Measurements from ENCODE around the gene GLIS2.
A peak's percentile ranks its signal among the peaks of the same experiment; 100 is the strongest.

GLIS2 gene

GRCh38 chr16:4376893-4377572 lies 61.2 kb downstream of the GLIS2 start (continued):
- TF ChIP-seq ZNF426 (tag by site-specific recombination; IDR thresholded peaks at IDR 0.05) (no peak), ZNF843 (tag by site-specific recombination; IDR thresholded peaks at IDR 0.05) (no peak), HOXA7 (CRISPR knock-in tag; IDR thresholded peaks at IDR 0.05; ENCODE audit: borderline replicate concordance) (no peak), SP3 (tag by site-specific recombination; IDR thresholded peaks at IDR 0.05) (no peak), ZNF175 (tag by site-specific recombination; IDR thresholded peaks at IDR 0.05) (no peak), REPIN1 (tag by site-specific recombination; IDR thresholded peaks at IDR 0.05; ENCODE audit: low read depth) (no peak), KLF17 (tag by site-specific recombination; IDR thresholded peaks at IDR 0.05) (0 out of 2 replicates have a peak, but pooled peaks have one; percentile 3), ZNF561 (tag by site-specific recombination; IDR thresholded peaks at IDR 0.05; ENCODE audit: borderline replicate concordance) (no peak), ZIC2 (tag by site-specific recombination; IDR thresholded peaks at IDR 0.05) (no peak), ZNF549 (tag by site-specific recombination; IDR thresholded peaks at IDR 0.05) (no peak), ZNF26 (tag by site-specific recombination; IDR thresholded peaks at IDR 0.05) (no peak), ZBTB48 (tag by site-specific recombination; IDR thresholded peaks at IDR 0.05) (no peak), ZNF335 (tag by site-specific recombination; conservative IDR thresholded peaks at IDR 0.05) (no peak), WT1 (tag by site-specific recombination; IDR thresholded peaks at IDR 0.05) (no peak), ZNF292 (tag by site-specific recombination; IDR thresholded peaks at IDR 0.05; ENCODE audit: borderline replicate concordance, low read depth) (no peak), ZNF24 (tag by site-specific recombination; IDR thresholded peaks at IDR 0.05) (no peak), ZNF394 (tag by site-specific recombination; IDR thresholded peaks at IDR 0.05; ENCODE audit: borderline replicate concordance) (no peak)

- H3K36me3 ChIP-seq (ENCODE audit: control insufficient read depth in 2 of 2, insufficient read depth in 1 of 2, low read length in 2 of 2), result peaks cover 0 to 16% of the 10 kb centered on the region in 2 experiments; a peak in 1 of 3 replicates
- TF ChIP-seq HIC1 (tag by site-specific recombination; IDR thresholded peaks at IDR 0.05) (peak; percentile 74), CTCF (tag by site-specific recombination; IDR thresholded peaks at IDR 0.05) (0 out of 2 replicates have a peak, but pooled peaks have one; percentile 20), AEBP2 (tag by site-specific recombination; IDR thresholded peaks at IDR 0.05; ENCODE audit: borderline replicate concordance) (no peak)
- ChIA-PET CTCF (interaction anchor here (0.5 to 1.6 kb wide), 5 partner anchors 9 to 392 kb away, joined by 3 to 5 read pairs (median 4); no protein-coding TSS in a partner anchor), POLR2A (interaction anchor here (1.2 kb wide), 1 partner anchor 8 kb away, joined by 3 read pairs; no protein-coding TSS in a partner anchor)
- peaks cover 15% of the 10 kb centered on the region for H3K4me1 ChIP-seq (ENCODE audit: control insufficient read depth, insufficient read depth, low read length)
- no peak overlapping the region for H3K4me3 ChIP-seq (ENCODE audit: low read depth, low read length)
- no peaks in the 10 kb centered on the region for H3K9me3 ChIP-seq (ENCODE audit: control insufficient read depth, insufficient read depth, low read depth, low read length)
- H3K27ac ChIP-seq (ENCODE audit: extremely low read depth, low read depth, low read length), result no peak overlapping the region
Measured at GRCh38 chr16:4377573-4378154, 61.8 kb downstream of the GLIS2 start.
